COLO668 (cell line): ENCODE data around the gene HLA-DQA1.
"Not testable (repeated sequence)": the region's sequence is repeated elsewhere in the genome, so short reads cannot be mapped to it uniquely, and the experiment has no call there.

ENCODE experiments used
- DNase-seq: peaks from one replicate; lab custom pipeline; 2025; ENCODE audit not compliant: unreplicated experiment; lab: John Stamatoyannopoulos, UW

Gene HLA-DQA1

GRCh38 chr6:32621372-32621771 lies 15.8 kb upstream of the HLA-DQA1 start:
- no peak for DNase-seq

GRCh38 chr6:32622545-32623401 lies 14.4 kb upstream of the HLA-DQA1 start:
- DNase-seq = no peak

GRCh38 chr6:32623693-32624092 lies 13.5 kb upstream of the HLA-DQA1 start:
- no peak for DNase-seq

GRCh38 chr6:32624565-32624964 lies 12.6 kb upstream of the HLA-DQA1 start:
- no peak for DNase-seq

- no peak for DNase-seq
Measured at GRCh38 chr6:32625137-32625536, 12.1 kb upstream of the HLA-DQA1 start.

- DNase-seq = no peak
Measured at GRCh38 chr6:32627249-32627648, 10.0 kb upstream of the HLA-DQA1 start.

- no peak for DNase-seq
Measured at GRCh38 chr6:32627831-32628230, 9.4 kb upstream of the HLA-DQA1 start.

GRCh38 chr6:32629793-32630192 lies 7.4 kb upstream of the HLA-DQA1 start:
- not testable (repeated sequence) for DNase-seq

GRCh38 chr6:32635526-32636123 lies 1.6 kb upstream of the HLA-DQA1 start:
- DNase-seq = no peak

- no peak for DNase-seq
Measured at GRCh38 chr6:32637883-32638282, 677 bp downstream of the HLA-DQA1 start.

- no peak for DNase-seq
Measured at GRCh38 chr6:32638532-32639219, 1.5 kb downstream of the HLA-DQA1 start.

- no peak for DNase-seq
Measured at GRCh38 chr6:32639440-32640394, 2.5 kb downstream of the HLA-DQA1 start.

- no peak for DNase-seq
Measured at GRCh38 chr6:32641122-32641521, 3.9 kb downstream of the HLA-DQA1 start.

- DNase-seq = not testable (repeated sequence)
Measured at GRCh38 chr6:32641785-32642719, 4.8 kb downstream of the HLA-DQA1 start.

- no peak for DNase-seq
Measured at GRCh38 chr6:32642720-32643106, 5.5 kb downstream of the HLA-DQA1 start.

- no peak for DNase-seq
Measured at GRCh38 chr6:32643904-32644303, 6.7 kb downstream of the HLA-DQA1 start.

- no peak for DNase-seq
Measured at GRCh38 chr6:32645047-32645703, 8.0 kb downstream of the HLA-DQA1 start.

- DNase-seq = no peak
Measured at GRCh38 chr6:32655203-32655710, 18.1 kb downstream of the HLA-DQA1 start.

- DNase-seq = not testable (repeated sequence)
Measured at GRCh38 chr6:32657329-32657728, 20.1 kb downstream of the HLA-DQA1 start.
